Upper lobe of right lung (tissue), 1 donor: ENCODE data around the gene KRTAP27-1. TPM values are rescaled to one million over a fixed set of nuclear protein-coding genes. Genes with fewer than 3 reads are reported as not detected.

ENCODE experiments used
- microRNA-seq: library from miRNA; unstranded; fragments of <30 nt; microRNA quantifications from one replicate; pipeline ENCODE4 v1.2.0, GENCODE V29; 2020; ENCODE audit warnings: borderline microRNAs expressed
- total RNA-seq: library from RNA; stranded (reverse); fragmentation: NEBNext Ultra II Directional; extraction: Animal tissue kit (Norgen Biotek cat#: 25700); gene quantifications from one replicate; pipeline ENCODE4 v1.2.1, GENCODE V29; 2021
- donor health status: DM: no; HTN: yes; CAD: no; lungs with severe emphysema.

The KRTAP27-1 gene
- total RNA-seq, 1 donor from 2014 or later: not detected

Small RNA genes lying within 50 kb of the gene (microRNA-seq; reads per million reads assigned to microRNA genes)
- gene MIR4327: not detected

Other genes starting within 250 kb of the KRTAP27-1 start
- not detected for gene CLDN17, start 170.9 kb downstream of the KRTAP27-1 start, total RNA-seq
- gene CLDN8, start 121.6 kb downstream of the KRTAP27-1 start, total RNA-seq: not detected
- not detected for gene KRTAP24-1, start 54.7 kb downstream of the KRTAP27-1 start, total RNA-seq
- gene KRTAP25-1, start 48.2 kb downstream of the KRTAP27-1 start, total RNA-seq: not detected
- gene KRTAP26-1, start 17.4 kb downstream of the KRTAP27-1 start, total RNA-seq: not detected
- gene KRTAP23-1, start 10.9 kb upstream of the KRTAP27-1 start, total RNA-seq: not detected
- not detected for gene KRTAP13-2, start 34.6 kb upstream of the KRTAP27-1 start, total RNA-seq
- gene KRTAP13-1, start 58.3 kb upstream of the KRTAP27-1 start, total RNA-seq: not detected
- gene KRTAP13-3, start 88.2 kb upstream of the KRTAP27-1 start, total RNA-seq: not detected
- gene KRTAP13-4, start 92.5 kb upstream of the KRTAP27-1 start, total RNA-seq: not detected
- gene KRTAP15-1, start 102.6 kb upstream of the KRTAP27-1 start, total RNA-seq: not detected
- not detected for gene KRTAP19-1, start 142.7 kb upstream of the KRTAP27-1 start, total RNA-seq
- not detected for gene KRTAP19-2, start 149.7 kb upstream of the KRTAP27-1 start, total RNA-seq
- gene KRTAP19-3, start 154.3 kb upstream of the KRTAP27-1 start, total RNA-seq: not detected
- not detected for gene KRTAP19-4, start 159.5 kb upstream of the KRTAP27-1 start, total RNA-seq
- gene KRTAP19-5, start 164.4 kb upstream of the KRTAP27-1 start, total RNA-seq: not detected
- not detected for gene KRTAP19-6, start 204.2 kb upstream of the KRTAP27-1 start, total RNA-seq
- not detected for gene KRTAP19-7, start 223.6 kb upstream of the KRTAP27-1 start, total RNA-seq